ENCODE results near the gene LRRC4C.
A peak's percentile ranks its signal among the peaks of the same experiment; 100 is the strongest.

The LRRC4C gene

DNA sequence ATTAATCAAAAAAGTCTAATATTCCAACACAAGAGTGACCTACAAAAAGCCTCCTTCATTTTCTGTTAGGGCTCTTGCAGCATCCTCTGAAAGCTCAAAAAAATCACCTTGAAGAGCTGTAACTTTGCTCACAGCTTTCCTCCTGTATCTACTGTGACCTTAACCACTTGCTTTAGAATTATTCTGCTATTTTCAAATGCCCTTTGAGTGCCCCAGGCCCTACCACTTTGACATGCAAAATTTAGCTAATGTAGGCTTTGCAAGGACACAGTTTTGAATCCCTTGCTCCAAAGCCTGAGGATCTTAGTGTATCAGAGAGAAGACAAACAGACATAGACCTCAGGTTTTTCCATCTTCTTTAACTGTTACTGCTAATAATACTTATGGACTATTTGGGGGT is 253.1 kb downstream of the LRRC4C start:
- Histone ChIP-seq H3K18ac (ENCODE audit: low read length) (no peak overlapping the region), H4K8ac (ENCODE audit: low read depth, low read length) (no peak overlapping the region), H2BK120ac (ENCODE audit: insufficient read depth, low read length, poor library complexity) (no peak overlapping the region), H2BK5ac (ENCODE audit: low read depth, low read length, poor library complexity) (no peak overlapping the region), H4K91ac (ENCODE audit: low read depth, low read length) (no peak overlapping the region), H4K12ac (ENCODE audit: low read depth, low read length) (no peak overlapping the region), H2BK12ac (ENCODE audit: low read length) (no peak overlapping the region), H3K27me3 (ENCODE audit: insufficient read depth, low read length) (no peaks in the 10 kb centered on the region), H3K79me1 (ENCODE audit: low read length) (no peaks in the 10 kb centered on the region), H3K79me2 (ENCODE audit: control insufficient read depth, insufficient read depth, low read length, poor library complexity) (no peaks in the 10 kb centered on the region), H3K4me1 (ENCODE audit: control insufficient read depth in 1 of 2, insufficient read depth in 2 of 2, low read length in 2 of 2) (no peaks in the 10 kb centered on the region), H3K36me3 (ENCODE audit: control insufficient read depth in 1 of 2, insufficient read depth in 2 of 2, low read length in 2 of 2) (no peaks in the 10 kb centered on the region), H3K4me2 (ENCODE audit: low read length) (no peak overlapping the region), H3K4ac (ENCODE audit: low read depth, low read length) (no peak overlapping the region), H3K27ac (ENCODE audit: low read depth, low read length) (no peak overlapping the region), H2AK5ac (ENCODE audit: low read length) (no peak overlapping the region), H3K9me3 (ENCODE audit: insufficient read depth, low read depth, low read length) (no peaks in the 10 kb centered on the region), H3K14ac (ENCODE audit: low read length) (no peak overlapping the region), H3K9ac (ENCODE audit: low read length) (no peak overlapping the region), H3K23ac (ENCODE audit: low read length) (no peak overlapping the region), H2AFZ (ENCODE audit: insufficient read depth, low read length, poor library complexity) (no peak overlapping the region), H3K4me3 (ENCODE audit: low read depth, low read length) (no peak overlapping the region)
- DNase-seq: no peak

- WGBS (ENCODE audit: extremely low coverage, insufficient coverage, insufficient read length): no CpG with 5 or more reads among the region's 5 CpGs
- DNase-seq: peak in 1 of 2 donors; percentile 5
- Histone ChIP-seq H3K23ac (ENCODE audit: low read length) (no peak overlapping the region), H4K91ac (ENCODE audit: low read depth, low read length) (no peak overlapping the region), H3K36me3 (ENCODE audit: control insufficient read depth in 1 of 2, insufficient read depth in 2 of 2, low read length in 2 of 2) (no peaks in the 10 kb centered on the region), H3K4me1 (ENCODE audit: control insufficient read depth in 1 of 2, insufficient read depth in 2 of 2, low read length in 2 of 2) (no peaks in the 10 kb centered on the region), H3K79me2 (ENCODE audit: control insufficient read depth, insufficient read depth, low read length, poor library complexity) (no peaks in the 10 kb centered on the region), H2AFZ (ENCODE audit: insufficient read depth, low read length, poor library complexity) (no peak overlapping the region), H3K9ac (ENCODE audit: low read length) (no peak overlapping the region), H2BK5ac (ENCODE audit: low read depth, low read length, poor library complexity) (no peak overlapping the region), H2BK120ac (ENCODE audit: insufficient read depth, low read length, poor library complexity) (no peak overlapping the region), H3K27me3 (ENCODE audit: insufficient read depth, low read length) (no peaks in the 10 kb centered on the region), H3K9me3 (ENCODE audit: insufficient read depth, low read depth, low read length) (no peaks in the 10 kb centered on the region), H4K12ac (ENCODE audit: low read depth, low read length) (no peak overlapping the region), H3K14ac (ENCODE audit: low read length) (no peak overlapping the region), H3K4me2 (ENCODE audit: low read length) (no peak overlapping the region), H3K18ac (ENCODE audit: low read length) (no peak overlapping the region), H2AK5ac (ENCODE audit: low read length) (no peak overlapping the region), H3K4me3 (ENCODE audit: low read depth, low read length) (no peak overlapping the region), H3K4ac (ENCODE audit: low read depth, low read length) (no peak overlapping the region), H4K8ac (ENCODE audit: low read depth, low read length) (no peak overlapping the region), H2BK12ac (ENCODE audit: low read length) (no peak overlapping the region), H3K79me1 (ENCODE audit: low read length) (no peaks in the 10 kb centered on the region), H3K27ac (ENCODE audit: low read depth, low read length) (no peak overlapping the region)
These were observed 258.3 kb downstream of the LRRC4C start for GRCh38 chr11:41201156-41201555.

DNA sequence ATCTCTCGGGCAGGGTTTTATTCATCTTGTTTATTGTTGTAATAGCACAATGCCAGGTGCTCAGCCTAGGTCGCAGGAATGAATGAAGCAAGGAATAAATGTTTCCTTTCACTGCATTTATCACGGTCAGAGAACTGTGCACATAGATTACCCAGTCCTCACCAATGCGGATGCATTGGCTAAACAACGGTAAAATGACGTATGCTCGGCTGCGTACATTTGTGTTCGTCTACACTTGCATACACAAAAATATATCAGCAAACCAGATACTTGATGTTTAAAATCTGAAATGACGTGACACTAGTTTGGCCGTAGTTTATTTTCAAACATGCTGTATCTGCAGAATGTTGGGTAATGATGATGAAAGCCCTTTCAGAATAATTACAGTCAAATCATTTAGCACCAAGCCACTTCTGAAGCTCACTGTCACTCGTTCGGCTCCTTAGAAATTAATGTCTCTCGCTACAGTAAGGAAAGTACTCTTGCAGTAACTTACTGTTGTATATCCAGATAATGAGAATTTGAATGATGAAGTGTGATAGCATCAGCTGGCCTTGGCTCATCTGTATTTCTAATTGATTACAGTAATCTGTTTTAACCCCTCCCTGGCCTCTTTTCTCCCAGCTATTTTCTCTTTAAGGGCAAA is 268.9 kb downstream of the LRRC4C start:
- H3K4me2 ChIP-seq (ENCODE audit: low read length): no peak overlapping the region
- H2BK5ac ChIP-seq (ENCODE audit: low read depth, low read length, poor library complexity): no peak overlapping the region
- no peaks in the 10 kb centered on the region for H3K79me2 ChIP-seq (ENCODE audit: control insufficient read depth, insufficient read depth, low read length, poor library complexity)
- no peaks in the 10 kb centered on the region for H3K36me3 ChIP-seq (ENCODE audit: control insufficient read depth in 1 of 2, insufficient read depth in 2 of 2, low read length in 2 of 2)
- no peak overlapping the region for H3K4ac ChIP-seq (ENCODE audit: low read depth, low read length)
- no peaks in the 10 kb centered on the region for H3K9me3 ChIP-seq (ENCODE audit: insufficient read depth, low read depth, low read length)
- no peak overlapping the region for H2BK12ac ChIP-seq (ENCODE audit: low read length)
- WGBS (ENCODE audit: extremely low coverage, insufficient coverage, insufficient read length): no CpG with 5 or more reads among the region's 14 CpGs
- H2AFZ ChIP-seq (ENCODE audit: insufficient read depth, low read length, poor library complexity): no peak overlapping the region
- no peaks in the 10 kb centered on the region for H3K27me3 ChIP-seq (ENCODE audit: insufficient read depth, low read length)
- H4K91ac ChIP-seq (ENCODE audit: low read depth, low read length): no peak overlapping the region
- no peak overlapping the region for H3K4me3 ChIP-seq (ENCODE audit: low read depth, low read length)
- H3K18ac ChIP-seq (ENCODE audit: low read length): no peak overlapping the region
- no peak overlapping the region for H4K12ac ChIP-seq (ENCODE audit: low read depth, low read length)
- H2AK5ac ChIP-seq (ENCODE audit: low read length): no peak overlapping the region
- H3K14ac ChIP-seq (ENCODE audit: low read length): no peak overlapping the region
- H3K79me1 ChIP-seq (ENCODE audit: low read length): no peaks in the 10 kb centered on the region
- H4K8ac ChIP-seq (ENCODE audit: low read depth, low read length): no peak overlapping the region
- H3K27ac ChIP-seq (ENCODE audit: low read depth, low read length): no peak overlapping the region
- no peak overlapping the region for H3K9ac ChIP-seq (ENCODE audit: low read length)
- H3K4me1 ChIP-seq (ENCODE audit: control insufficient read depth in 1 of 2, insufficient read depth in 2 of 2, low read length in 2 of 2): no peaks in the 10 kb centered on the region
- no peak overlapping the region for H3K23ac ChIP-seq (ENCODE audit: low read length)
- H2BK120ac ChIP-seq (ENCODE audit: insufficient read depth, low read length, poor library complexity): no peak overlapping the region
- DNase-seq: no peak

GRCh38 chr11:41189701-41190436 is 269.6 kb downstream of the LRRC4C start:
- Histone ChIP-seq H3K27ac (ENCODE audit: low read depth, low read length) (no peak overlapping the region), H2AFZ (ENCODE audit: insufficient read depth, low read length, poor library complexity) (no peak overlapping the region), H3K4me2 (ENCODE audit: low read length) (no peak overlapping the region), H4K8ac (ENCODE audit: low read depth, low read length) (no peak overlapping the region), H4K91ac (ENCODE audit: low read depth, low read length) (no peak overlapping the region), H4K12ac (ENCODE audit: low read depth, low read length) (no peak overlapping the region), H2BK5ac (ENCODE audit: low read depth, low read length, poor library complexity) (no peak overlapping the region), H3K18ac (ENCODE audit: low read length) (no peak overlapping the region), H3K27me3 (ENCODE audit: insufficient read depth, low read length) (no peaks in the 10 kb centered on the region), H2AK5ac (ENCODE audit: low read length) (no peak overlapping the region), H3K4me3 (ENCODE audit: low read depth, low read length) (no peak overlapping the region), H3K9ac (ENCODE audit: low read length) (no peak overlapping the region), H3K79me1 (ENCODE audit: low read length) (no peaks in the 10 kb centered on the region), H3K9me3 (ENCODE audit: insufficient read depth, low read depth, low read length) (no peaks in the 10 kb centered on the region), H3K23ac (ENCODE audit: low read length) (no peak overlapping the region), H3K79me2 (ENCODE audit: control insufficient read depth, insufficient read depth, low read length, poor library complexity) (no peaks in the 10 kb centered on the region), H3K4ac (ENCODE audit: low read depth, low read length) (no peak overlapping the region), H3K14ac (ENCODE audit: low read length) (no peak overlapping the region), H2BK12ac (ENCODE audit: low read length) (no peak overlapping the region), H3K36me3 (ENCODE audit: control insufficient read depth in 1 of 2, insufficient read depth in 2 of 2, low read length in 2 of 2) (no peaks in the 10 kb centered on the region), H3K4me1 (ENCODE audit: control insufficient read depth in 1 of 2, insufficient read depth in 2 of 2, low read length in 2 of 2) (no peaks in the 10 kb centered on the region), H2BK120ac (ENCODE audit: insufficient read depth, low read length, poor library complexity) (no peak overlapping the region)
- WGBS (ENCODE audit: extremely low coverage, insufficient coverage, insufficient read length): 100% methylated on average over 1 of the region's 4 CpGs
- DNase-seq: no peak
